Measurements from ENCODE around the gene IFNGR1. TPM values are rescaled to one million over a fixed set of nuclear protein-coding genes. Genes with fewer than 3 reads are reported as not detected.

IFNGR1 gene
- total RNA-seq, 2 donors from 2014 or later = 65.5 to 102 TPM

- Histone ChIP-seq H3K9me3 (no peaks in the 10 kb centered on the region), H3K36me3 (no peaks in the 10 kb centered on the region), H3K4me3 (no peak overlapping the region), H3K4me1 (ENCODE audit: control insufficient read depth in 1 of 2, low read depth in 2 of 2) (peaks cover 0 to 4% of the 10 kb centered on the region in 2 donors), H3K27me3 (replicated peaks; ENCODE audit: insufficient read depth) (no peaks in the 10 kb centered on the region), H3K27ac (no peak overlapping the region)
- DNase-seq (ENCODE audit: low spot score) (no peak), ATAC-seq (ENCODE audit: insufficient number of reproducible peaks, low FRiP score, low read depth) (no peak)
- TF ChIP-seq, protein P1, sequence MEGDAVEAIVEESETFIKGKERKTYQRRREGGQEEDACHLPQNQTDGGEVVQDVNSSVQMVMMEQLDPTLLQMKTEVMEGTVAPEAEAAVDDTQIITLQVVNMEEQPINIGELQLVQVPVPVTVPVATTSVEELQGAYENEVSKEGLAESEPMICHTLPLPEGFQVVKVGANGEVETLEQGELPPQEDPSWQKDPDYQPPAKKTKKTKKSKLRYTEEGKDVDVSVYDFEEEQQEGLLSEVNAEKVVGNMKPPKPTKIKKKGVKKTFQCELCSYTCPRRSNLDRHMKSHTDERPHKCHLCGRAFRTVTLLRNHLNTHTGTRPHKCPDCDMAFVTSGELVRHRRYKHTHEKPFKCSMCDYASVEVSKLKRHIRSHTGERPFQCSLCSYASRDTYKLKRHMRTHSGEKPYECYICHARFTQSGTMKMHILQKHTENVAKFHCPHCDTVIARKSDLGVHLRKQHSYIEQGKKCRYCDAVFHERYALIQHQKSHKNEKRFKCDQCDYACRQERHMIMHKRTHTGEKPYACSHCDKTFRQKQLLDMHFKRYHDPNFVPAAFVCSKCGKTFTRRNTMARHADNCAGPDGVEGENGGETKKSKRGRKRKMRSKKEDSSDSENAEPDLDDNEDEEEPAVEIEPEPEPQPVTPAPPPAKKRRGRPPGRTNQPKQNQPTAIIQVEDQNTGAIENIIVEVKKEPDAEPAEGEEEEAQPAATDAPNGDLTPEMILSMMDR (IDR thresholded peaks at IDR 0.05) = no peak
Observed at GRCh38 chr6:137161949-137162348, 57.2 kb downstream of the IFNGR1 start.

DNA sequence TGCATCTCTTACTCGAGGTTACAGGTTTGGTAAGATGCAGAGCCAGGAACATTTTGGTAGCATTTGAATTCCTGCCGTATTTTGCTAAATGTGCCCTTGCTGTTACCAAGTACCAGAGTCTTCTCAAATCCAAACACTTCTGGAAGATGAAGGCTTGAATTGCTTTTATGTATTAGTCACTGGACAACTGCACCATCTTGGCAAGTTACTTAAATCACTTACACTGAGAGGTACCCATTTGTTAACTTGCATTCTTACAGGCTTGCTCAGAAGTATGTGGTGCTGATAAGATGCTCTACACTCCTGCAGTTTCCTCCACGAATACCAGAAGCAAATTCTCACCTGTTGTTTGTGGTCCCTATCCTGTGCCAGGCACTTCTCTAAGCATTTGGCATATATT, 58.4 kb downstream of the IFNGR1 start:
- no peaks in the 10 kb centered on the region for H3K27me3 ChIP-seq (replicated peaks; ENCODE audit: insufficient read depth)
- ATAC-seq (ENCODE audit: insufficient number of reproducible peaks, low FRiP score, low read depth) (no peak), DNase-seq (ENCODE audit: low spot score) (no peak)
- no peak overlapping the region for H3K27ac ChIP-seq
- no peaks in the 10 kb centered on the region for H3K9me3 ChIP-seq
- peaks cover 0 to 2% of the 10 kb centered on the region in 2 donors for H3K4me1 ChIP-seq (ENCODE audit: control insufficient read depth in 1 of 2, low read depth in 2 of 2)
- H3K4me3 ChIP-seq = no peak overlapping the region
- no peaks in the 10 kb centered on the region for H3K36me3 ChIP-seq
- TF ChIP-seq, protein P1 (IDR thresholded peaks at IDR 0.05) = no peak

- DNase-seq (ENCODE audit: low spot score) (no peak), ATAC-seq (ENCODE audit: insufficient number of reproducible peaks, low FRiP score, low read depth) (no peak)
- Histone ChIP-seq H3K4me1 (ENCODE audit: control insufficient read depth in 1 of 2, low read depth in 2 of 2) (no peaks in the 10 kb centered on the region), H3K4me3 (no peak overlapping the region), H3K9me3 (no peaks in the 10 kb centered on the region), H3K27ac (no peak overlapping the region), H3K36me3 (no peaks in the 10 kb centered on the region), H3K27me3 (replicated peaks; ENCODE audit: insufficient read depth) (no peaks in the 10 kb centered on the region)
- TF ChIP-seq, protein P1 (IDR thresholded peaks at IDR 0.05) = no peak
Observed at GRCh38 chr6:137159912-137160311, 59.3 kb downstream of the IFNGR1 start.

DNA sequence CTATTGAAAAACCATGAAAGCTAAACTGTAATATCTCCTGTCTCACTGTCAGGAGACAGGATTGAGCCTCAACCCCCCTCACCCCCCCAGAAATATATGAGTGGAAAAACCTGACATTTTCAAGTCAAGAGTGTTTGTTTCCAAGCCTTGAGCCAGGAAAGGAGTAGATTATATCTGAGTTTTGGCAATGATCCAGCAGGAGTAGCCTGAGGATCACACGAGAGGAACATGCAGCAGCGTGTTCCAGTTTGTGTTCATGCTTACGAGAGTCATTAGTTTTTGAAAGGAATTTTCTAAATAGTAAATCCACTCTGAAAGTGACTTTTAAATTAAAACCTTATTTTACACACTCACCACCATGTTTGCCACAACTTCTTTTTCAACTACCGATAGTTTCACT, 61.6 kb downstream of the IFNGR1 start:
- Histone ChIP-seq H3K36me3 (no peaks in the 10 kb centered on the region), H3K4me3 (no peak overlapping the region), H3K4me1 (ENCODE audit: control insufficient read depth in 1 of 2, low read depth in 2 of 2) (no peaks in the 10 kb centered on the region), H3K27me3 (replicated peaks; ENCODE audit: insufficient read depth) (no peaks in the 10 kb centered on the region), H3K27ac (no peak overlapping the region), H3K9me3 (no peaks in the 10 kb centered on the region)
- TF ChIP-seq, protein P1 (IDR thresholded peaks at IDR 0.05) = no peak
- no peak for ATAC-seq (ENCODE audit: insufficient number of reproducible peaks, low FRiP score, low read depth)
- no peak for DNase-seq (ENCODE audit: low spot score)

DNA sequence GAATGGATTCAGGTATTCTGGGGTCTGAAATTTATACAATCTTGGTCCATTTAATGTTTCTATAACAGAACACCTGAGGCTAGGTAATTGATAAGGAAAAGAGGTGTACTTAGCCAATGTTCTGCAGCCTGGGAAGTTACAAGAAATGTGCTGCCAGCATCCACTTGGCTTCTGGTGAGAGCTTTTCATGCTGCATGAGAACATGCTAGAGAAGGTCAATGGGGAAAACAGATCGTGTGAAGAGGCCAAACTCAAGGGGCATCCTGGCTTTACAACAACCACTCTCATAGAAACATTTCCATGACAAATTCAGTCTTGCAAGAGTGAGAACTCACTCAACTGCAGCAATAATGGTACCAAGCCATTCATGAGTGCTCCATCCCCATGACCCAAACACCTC, 62.5 kb downstream of the IFNGR1 start:
- Histone ChIP-seq H3K4me1 (ENCODE audit: control insufficient read depth in 1 of 2, low read depth in 2 of 2) (no peaks in the 10 kb centered on the region), H3K4me3 (no peak overlapping the region), H3K36me3 (no peaks in the 10 kb centered on the region), H3K27me3 (replicated peaks; ENCODE audit: insufficient read depth) (no peaks in the 10 kb centered on the region), H3K9me3 (no peaks in the 10 kb centered on the region), H3K27ac (no peak overlapping the region)
- ATAC-seq (ENCODE audit: insufficient number of reproducible peaks, low FRiP score, low read depth) (no peak), DNase-seq (ENCODE audit: low spot score) (no peak)
- TF ChIP-seq, protein P1 (IDR thresholded peaks at IDR 0.05) = no peak
